ENCODE data around the gene CELF3.
"Not testable (repeated sequence)": the region's sequence is repeated elsewhere in the genome, so short reads cannot be mapped to it uniquely, and the experiment has no call there.

CELF3 gene

GRCh38 chr1:151704246-151704645 is 12.4 kb downstream of the CELF3 start:
- no peak for DNase-seq (ENCODE audit: low read depth in 4 of 4, low spot score in 1 of 4)

GRCh38 chr1:151703813-151704212 is 12.8 kb downstream of the CELF3 start:
- DNase-seq (ENCODE audit: low read depth in 4 of 4, low spot score in 1 of 4) = no peak

- no peak for DNase-seq (ENCODE audit: low read depth in 4 of 4, low spot score in 1 of 4)
Observed at GRCh38 chr1:151702936-151703335, 13.7 kb downstream of the CELF3 start.

- no peak for DNase-seq (ENCODE audit: low read depth in 4 of 4, low spot score in 1 of 4)
Observed at GRCh38 chr1:151701515-151701914, 15.1 kb downstream of the CELF3 start.

- DNase-seq (ENCODE audit: low read depth in 4 of 4, low spot score in 1 of 4) = no peak
Observed at GRCh38 chr1:151693057-151693651, 23.4 kb downstream of the CELF3 start.

- no peak for DNase-seq (ENCODE audit: low read depth in 4 of 4, low spot score in 1 of 4)
Observed at GRCh38 chr1:151692226-151692625, 24.4 kb downstream of the CELF3 start.

- DNase-seq (ENCODE audit: low read depth in 4 of 4, low spot score in 1 of 4) = no peak
Observed at GRCh38 chr1:151689494-151689893, 27.1 kb downstream of the CELF3 start.

- no peak for DNase-seq (ENCODE audit: low read depth in 4 of 4, low spot score in 1 of 4)
Observed at GRCh38 chr1:151686561-151686960, 30.0 kb downstream of the CELF3 start.

GRCh38 chr1:151684128-151684527 is 32.5 kb downstream of the CELF3 start:
- no peak for DNase-seq (ENCODE audit: low read depth in 4 of 4, low spot score in 1 of 4)

GRCh38 chr1:151682901-151683300 is 33.7 kb downstream of the CELF3 start:
- not testable (repeated sequence) for DNase-seq (ENCODE audit: low read depth in 4 of 4, low spot score in 1 of 4)

- no peak for DNase-seq (ENCODE audit: low read depth in 4 of 4, low spot score in 1 of 4)
Observed at GRCh38 chr1:151681923-151682322, 34.7 kb downstream of the CELF3 start.

GRCh38 chr1:151680826-151681225 is 35.8 kb downstream of the CELF3 start:
- no peak for DNase-seq (ENCODE audit: low read depth in 4 of 4, low spot score in 1 of 4)

- DNase-seq (ENCODE audit: low read depth in 4 of 4, low spot score in 1 of 4) = no peak
Observed at GRCh38 chr1:151680391-151680790, 36.2 kb downstream of the CELF3 start.

- no peak for DNase-seq (ENCODE audit: low read depth in 4 of 4, low spot score in 1 of 4)
Observed at GRCh38 chr1:151673407-151673806, 43.2 kb downstream of the CELF3 start.

- not testable (repeated sequence) for DNase-seq (ENCODE audit: low read depth in 4 of 4, low spot score in 1 of 4)
Observed at GRCh38 chr1:151670036-151670675, 46.4 kb downstream of the CELF3 start.

GRCh38 chr1:151668090-151668489 is 48.5 kb downstream of the CELF3 start:
- DNase-seq (ENCODE audit: low read depth in 4 of 4, low spot score in 1 of 4) = no peak

GRCh38 chr1:151661751-151662150 is 54.9 kb downstream of the CELF3 start:
- no peak for DNase-seq (ENCODE audit: low read depth in 4 of 4, low spot score in 1 of 4)

- no peak for DNase-seq (ENCODE audit: low read depth in 4 of 4, low spot score in 1 of 4)
Observed at GRCh38 chr1:151655371-151655770, 61.2 kb downstream of the CELF3 start.

- DNase-seq (ENCODE audit: low read depth in 4 of 4, low spot score in 1 of 4) = no peak
Observed at GRCh38 chr1:151653397-151653796, 63.2 kb downstream of the CELF3 start.

Data from stimulated activated CD4-positive, alpha-beta T cell treated with anti-CD3 and anti-CD28 coated beads, Interleukin-1b, Interleukin-23, amount 100 ng/mL, for 24 hours (primary cell).